Ishikawa (cell line): ENCODE results near the gene PTPRN2.

Experiments
- CEBPB ChIP-seq: IDR thresholded peaks from 2 replicates; pipeline ENCODE4 v1.6.1; 2012
- EP300 ChIP-seq: IDR thresholded peaks from 2 replicates; pipeline ENCODE4 v1.6.1; 2012; ENCODE audit warnings: borderline replicate concordance
- MAX ChIP-seq: IDR thresholded peaks from 2 replicates; pipeline ENCODE4 v1.6.1; 2012
- RAD21 ChIP-seq: IDR thresholded peaks from 2 replicates; pipeline ENCODE4 v1.6.1; 2012; ENCODE audit warnings: low read depth
- TAF1 ChIP-seq: IDR thresholded peaks from 2 replicates; pipeline ENCODE4 v1.6.1; 2012; ENCODE audit warnings: low read depth, mild to moderate bottlenecking
- TEAD4 ChIP-seq: IDR thresholded peaks from 2 replicates; pipeline ENCODE4 v1.6.1; 2012
- YY1 ChIP-seq: IDR thresholded peaks from 2 replicates; pipeline ENCODE4 v1.6.1; 2012; ENCODE audit warnings: low read depth

GRCh38 chr7:158533386-158534133 lies 54.1 kb downstream of the PTPRN2 start:
- TF ChIP-seq CEBPB (no peak), MAX (no peak), EP300 (no peak), TAF1 (no peak), RAD21 (no peak), TEAD4 (no peak), YY1 (no peak)
